IPS-20b (cell line): ENCODE results near the gene NFIA.

Source experiments
- H3K27ac ChIP-seq: one replicate; pipeline ENCODE4 v1.5.1; 2013; ENCODE audit warnings: low read length
- H3K27me3 ChIP-seq: 2 replicates; pipeline ENCODE4 v1.6.1; 2013; ENCODE audit warnings: mild to moderate bottlenecking, low read length, inconsistent platforms; ENCODE audit not compliant: insufficient read depth
- H3K36me3 ChIP-seq: 2 replicates; pipeline ENCODE4 v1.6.1; 2013; ENCODE audit warnings: low read depth, mild to moderate bottlenecking, inconsistent platforms, low read length, moderate library complexity; ENCODE audit not compliant: insufficient read depth
- H3K4me1 ChIP-seq: 2 replicates; pipeline ENCODE4 v1.6.1; 2013; ENCODE audit warnings: mild to moderate bottlenecking, control low read depth, inconsistent platforms, low read length, moderate library complexity; ENCODE audit not compliant: insufficient read depth
- H3K4me3 ChIP-seq: 2 replicates; pipeline ENCODE4 v1.5.1; 2013; ENCODE audit warnings: mild to moderate bottlenecking, low read length, inconsistent platforms
- H3K9ac ChIP-seq: 2 replicates; pipeline ENCODE4 v1.6.1; 2013; ENCODE audit warnings: low read depth, mild to moderate bottlenecking, inconsistent platforms, low read length, moderate library complexity
- H3K9me3 ChIP-seq: 2 replicates; pipeline ENCODE4 v1.6.1; 2013; ENCODE audit warnings: mild to moderate bottlenecking, low read depth, low read length, inconsistent platforms; ENCODE audit not compliant: insufficient read depth

Gene NFIA

DNA sequence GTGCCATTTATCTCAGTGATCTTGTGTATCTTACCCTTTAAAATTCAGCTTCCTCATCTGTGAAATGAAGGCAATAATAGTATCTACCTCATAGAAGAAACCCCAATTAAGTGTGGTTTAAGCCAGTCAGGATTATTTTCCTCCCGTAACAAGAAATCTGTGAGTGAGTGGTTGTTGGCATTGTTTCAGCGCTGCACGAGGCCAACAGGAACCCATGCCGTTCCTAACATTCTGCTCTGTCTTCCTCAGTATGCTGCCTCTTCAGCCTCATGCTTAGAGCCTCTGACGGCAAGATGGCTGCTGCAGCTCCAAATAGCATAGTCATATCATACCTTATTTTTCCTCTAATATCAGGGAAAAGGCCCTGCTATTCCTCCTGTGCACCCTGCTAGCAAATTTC lies 352.9 kb downstream of the NFIA start:
- H3K9me3 ChIP-seq: no peaks in the 10 kb centered on the region
- no peaks in the 10 kb centered on the region for H3K27me3 ChIP-seq
- no peak overlapping the region for H3K27ac ChIP-seq
- H3K4me1 ChIP-seq: peaks cover 5% of the 10 kb centered on the region; the same call in 1 of the 2 replicates
- no peak overlapping the region for H3K9ac ChIP-seq
- H3K36me3 ChIP-seq: no peaks in the 10 kb centered on the region
- H3K4me3 ChIP-seq: no peak overlapping the region

DNA sequence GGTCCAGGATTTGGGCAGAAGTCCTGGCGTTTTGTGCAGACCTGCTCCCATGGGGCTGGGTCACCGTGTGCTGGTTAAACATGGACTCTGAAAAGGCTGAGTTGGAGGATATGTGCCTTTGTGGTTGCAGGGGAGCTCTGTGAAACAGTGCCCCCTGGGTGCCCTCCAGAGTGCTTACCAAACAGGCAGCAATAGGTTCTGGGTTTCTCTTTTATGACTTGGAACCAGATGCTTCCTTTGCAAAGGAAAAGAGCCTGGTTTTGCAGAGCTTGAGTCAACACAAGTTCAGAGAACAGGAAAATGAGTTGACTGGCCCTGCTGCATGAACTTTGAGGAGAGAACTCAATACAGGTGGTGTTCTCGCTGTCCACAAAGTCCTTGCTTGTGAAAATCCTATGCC lies 353.7 kb downstream of the NFIA start:
- H3K4me3 ChIP-seq: no peak overlapping the region
- H3K27ac ChIP-seq: no peak overlapping the region
- peaks cover 5% of the 10 kb centered on the region; the same call in 1 of the 2 replicates for H3K4me1 ChIP-seq
- H3K36me3 ChIP-seq: no peaks in the 10 kb centered on the region
- H3K9ac ChIP-seq: no peak overlapping the region
- H3K27me3 ChIP-seq: no peaks in the 10 kb centered on the region
- H3K9me3 ChIP-seq: no peaks in the 10 kb centered on the region

DNA sequence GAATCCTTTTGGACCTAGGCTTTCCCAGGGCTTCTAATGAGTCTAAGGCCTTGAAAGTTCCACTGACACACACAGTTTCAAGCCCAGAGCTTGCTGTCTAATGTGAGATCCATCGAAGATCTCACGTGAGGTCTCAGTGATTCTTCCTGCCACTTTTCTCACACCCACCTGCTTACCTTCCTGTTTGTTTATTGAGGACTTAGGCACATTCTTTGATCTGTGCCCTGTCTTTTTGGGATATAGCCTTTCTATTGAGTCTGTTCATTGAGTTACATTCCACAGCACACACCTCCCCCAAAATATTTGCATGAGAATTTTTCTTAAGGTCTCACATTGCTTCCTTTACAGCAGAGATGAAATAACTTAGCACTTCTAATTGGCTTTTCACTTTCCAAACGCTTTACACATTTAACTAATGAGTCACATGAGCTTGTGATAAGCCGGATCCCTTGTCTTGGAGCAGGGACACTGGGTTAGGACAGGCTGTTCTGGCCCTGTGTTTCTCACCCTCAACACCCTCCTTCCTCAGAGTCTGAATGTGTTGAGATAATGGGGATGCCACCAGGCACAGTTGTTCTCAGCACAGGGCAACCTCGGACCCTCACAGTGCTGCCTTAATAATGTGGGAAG lies 354.2 kb downstream of the NFIA start:
- Histone ChIP-seq H3K36me3 (no peaks in the 10 kb centered on the region), H3K4me3 (no peak overlapping the region)

DNA sequence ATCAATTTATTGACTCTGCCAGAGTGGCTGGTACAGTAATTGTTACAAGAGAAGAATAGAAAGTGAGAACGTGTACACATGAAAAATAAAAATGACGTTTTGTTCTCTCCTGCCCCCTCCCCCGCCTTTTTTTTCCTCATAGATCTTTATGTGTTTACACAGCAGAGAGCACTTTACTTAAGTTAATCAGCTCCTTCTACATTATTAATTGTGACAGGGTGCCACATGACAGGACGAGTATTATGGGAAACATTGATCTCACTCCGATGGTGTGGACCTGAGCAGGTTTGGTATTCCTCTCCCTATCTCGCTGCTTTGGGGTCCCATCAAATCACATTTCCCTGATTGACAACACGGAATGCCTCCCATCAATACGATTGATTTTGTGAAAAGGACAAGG lies 356.9 kb downstream of the NFIA start:
- Histone ChIP-seq H3K36me3 (no peaks in the 10 kb centered on the region), H3K27ac (no peak overlapping the region), H3K4me1 (peaks cover 5% of the 10 kb centered on the region; the same call in 1 of the 2 replicates), H3K4me3 (no peak overlapping the region), H3K9ac (no peak overlapping the region), H3K9me3 (no peaks in the 10 kb centered on the region), H3K27me3 (no peaks in the 10 kb centered on the region)

More for the DNA sequence above, 354.2 kb downstream of the NFIA start:
- Histone ChIP-seq H3K27me3 (no peaks in the 10 kb centered on the region), H3K9me3 (no peaks in the 10 kb centered on the region), H3K4me1 (peaks cover 5% of the 10 kb centered on the region; the same call in 1 of the 2 replicates), H3K9ac (no peak overlapping the region), H3K27ac (no peak overlapping the region)

DNA sequence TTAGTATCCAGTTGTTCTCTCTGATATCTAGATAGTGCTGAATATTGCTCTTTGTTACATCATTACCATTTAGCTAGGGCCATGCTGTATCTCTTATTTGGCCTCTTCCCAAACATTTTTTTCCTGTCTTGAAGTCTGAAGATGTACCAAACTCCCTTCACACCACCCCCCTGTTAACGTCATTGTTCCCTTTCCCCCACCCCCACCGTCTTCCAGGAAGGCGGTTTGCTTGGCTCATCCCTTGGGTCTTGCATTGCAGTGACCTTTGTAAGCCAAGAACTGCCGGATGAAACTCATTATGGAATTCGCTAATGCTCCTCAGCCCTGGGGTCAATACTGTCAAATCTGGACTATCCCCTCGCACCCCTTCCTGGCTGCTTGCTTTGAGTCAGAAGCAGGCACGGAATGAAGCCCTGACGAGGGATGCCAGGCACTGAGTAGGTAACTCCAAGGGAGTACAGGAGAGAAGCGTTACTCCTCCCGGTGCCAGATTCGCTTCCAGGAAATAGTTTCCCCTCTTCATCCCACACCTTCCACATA lies 359.4 kb downstream of the NFIA start:
- Histone ChIP-seq H3K27me3 (no peaks in the 10 kb centered on the region), H3K9ac (no peak overlapping the region), H3K4me1 (no peaks in the 10 kb centered on the region), H3K27ac (no peak overlapping the region), H3K4me3 (no peak overlapping the region), H3K36me3 (no peaks in the 10 kb centered on the region), H3K9me3 (no peaks in the 10 kb centered on the region)

DNA sequence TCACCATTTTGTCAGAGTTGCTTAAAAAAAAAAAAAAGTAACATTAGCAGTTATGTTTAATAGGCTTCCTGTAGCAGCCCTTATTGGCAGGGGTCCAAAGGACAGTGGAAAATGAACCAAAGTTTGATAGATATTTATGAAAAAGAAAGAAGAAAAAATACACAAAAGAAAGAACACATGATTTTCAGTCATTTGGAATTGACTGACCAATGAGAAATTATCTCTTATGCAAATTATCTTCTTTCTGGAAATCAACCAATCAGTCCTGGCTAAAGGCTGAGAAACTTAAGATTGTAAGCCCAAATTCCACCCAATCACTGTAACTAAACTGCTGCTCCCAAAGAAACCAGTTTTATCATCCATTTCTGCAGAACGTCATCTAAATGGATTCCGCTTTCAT lies 360.2 kb downstream of the NFIA start:
- Histone ChIP-seq H3K4me3 (no peak overlapping the region), H3K9ac (no peak overlapping the region), H3K27me3 (no peaks in the 10 kb centered on the region), H3K4me1 (no peaks in the 10 kb centered on the region), H3K36me3 (no peaks in the 10 kb centered on the region), H3K27ac (no peak overlapping the region), H3K9me3 (no peaks in the 10 kb centered on the region)

DNA sequence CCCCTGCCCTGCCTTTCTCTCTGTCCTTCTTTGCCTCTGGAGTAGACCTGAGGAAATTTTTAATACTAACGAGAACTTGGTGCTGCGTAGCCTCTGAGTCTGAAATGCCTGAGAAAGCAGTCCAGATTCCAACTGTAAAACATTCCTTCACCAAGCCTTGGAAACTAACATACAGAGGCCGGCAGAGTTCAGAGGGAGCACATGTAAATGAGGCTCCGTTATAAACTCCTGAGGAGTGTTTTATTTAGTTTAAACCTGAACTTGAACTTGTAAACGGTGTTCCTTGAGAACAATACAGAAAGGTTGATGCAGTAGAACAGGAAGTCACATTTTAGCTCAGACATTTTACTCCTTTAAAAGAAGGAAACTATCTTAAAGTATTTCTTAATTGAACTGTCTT lies 361.9 kb downstream of the NFIA start:
- Histone ChIP-seq H3K9me3 (no peaks in the 10 kb centered on the region), H3K9ac (no peak overlapping the region), H3K4me3 (no peak overlapping the region), H3K27ac (no peak overlapping the region), H3K4me1 (no peaks in the 10 kb centered on the region), H3K27me3 (no peaks in the 10 kb centered on the region), H3K36me3 (no peaks in the 10 kb centered on the region)

DNA sequence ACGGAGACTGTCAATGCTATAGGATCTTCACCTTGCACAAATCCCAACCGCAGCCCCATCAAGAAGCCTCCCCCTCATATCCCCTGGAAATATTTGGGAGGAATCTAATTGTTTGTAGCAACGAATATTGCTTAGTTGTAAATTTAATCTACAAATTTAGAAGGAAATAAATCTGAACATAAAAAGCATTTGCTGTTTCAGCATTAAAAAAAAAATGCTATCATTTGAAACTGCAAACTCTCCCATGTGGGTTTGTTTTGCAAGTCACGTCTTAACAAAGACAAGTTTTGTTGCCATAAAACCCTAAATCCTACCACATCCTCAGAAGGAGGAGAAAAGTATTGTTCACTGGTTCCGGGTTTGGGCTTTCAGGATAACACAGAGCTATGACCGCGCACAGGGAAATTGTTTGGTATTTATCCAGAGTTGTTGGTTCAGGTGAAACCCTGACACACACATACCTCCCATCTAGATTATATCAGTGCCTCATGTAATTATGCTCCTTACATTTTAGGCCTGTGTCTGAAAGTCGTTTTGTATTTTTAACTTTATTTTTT lies 363.0 kb downstream of the NFIA start:
- Histone ChIP-seq H3K9ac (no peak overlapping the region), H3K9me3 (no peaks in the 10 kb centered on the region), H3K27me3 (no peaks in the 10 kb centered on the region), H3K4me1 (no peaks in the 10 kb centered on the region), H3K4me3 (no peak overlapping the region), H3K36me3 (no peaks in the 10 kb centered on the region), H3K27ac (no peak overlapping the region)

DNA sequence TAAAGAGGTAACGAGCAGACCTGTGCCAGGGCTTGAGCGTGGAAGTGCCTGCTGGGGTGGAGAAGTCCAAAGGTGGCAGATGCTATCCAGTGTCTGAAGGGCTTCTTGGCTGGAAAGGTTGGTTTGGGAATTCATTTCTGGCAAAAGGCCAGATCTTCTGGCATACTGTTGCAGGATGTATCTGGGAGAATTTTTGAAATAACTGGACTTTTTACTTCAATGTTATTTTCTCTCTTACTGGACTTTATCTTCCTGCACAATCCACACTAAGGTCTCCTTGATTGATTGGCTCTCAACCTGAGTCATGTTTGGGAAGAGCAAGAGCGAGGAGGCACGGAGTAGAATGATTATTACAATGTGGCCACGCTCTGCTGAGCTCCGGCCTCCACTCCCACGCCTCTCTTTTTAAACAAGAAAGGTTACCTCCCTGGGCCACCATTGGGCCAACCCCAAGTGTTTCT lies 364.2 kb downstream of the NFIA start:
- Histone ChIP-seq H3K9me3 (no peaks in the 10 kb centered on the region), H3K27me3 (no peaks in the 10 kb centered on the region), H3K4me3 (no peak overlapping the region), H3K4me1 (no peaks in the 10 kb centered on the region; the same call in 1 of the 2 replicates), H3K27ac (no peak overlapping the region), H3K9ac (no peak overlapping the region), H3K36me3 (no peaks in the 10 kb centered on the region)

DNA sequence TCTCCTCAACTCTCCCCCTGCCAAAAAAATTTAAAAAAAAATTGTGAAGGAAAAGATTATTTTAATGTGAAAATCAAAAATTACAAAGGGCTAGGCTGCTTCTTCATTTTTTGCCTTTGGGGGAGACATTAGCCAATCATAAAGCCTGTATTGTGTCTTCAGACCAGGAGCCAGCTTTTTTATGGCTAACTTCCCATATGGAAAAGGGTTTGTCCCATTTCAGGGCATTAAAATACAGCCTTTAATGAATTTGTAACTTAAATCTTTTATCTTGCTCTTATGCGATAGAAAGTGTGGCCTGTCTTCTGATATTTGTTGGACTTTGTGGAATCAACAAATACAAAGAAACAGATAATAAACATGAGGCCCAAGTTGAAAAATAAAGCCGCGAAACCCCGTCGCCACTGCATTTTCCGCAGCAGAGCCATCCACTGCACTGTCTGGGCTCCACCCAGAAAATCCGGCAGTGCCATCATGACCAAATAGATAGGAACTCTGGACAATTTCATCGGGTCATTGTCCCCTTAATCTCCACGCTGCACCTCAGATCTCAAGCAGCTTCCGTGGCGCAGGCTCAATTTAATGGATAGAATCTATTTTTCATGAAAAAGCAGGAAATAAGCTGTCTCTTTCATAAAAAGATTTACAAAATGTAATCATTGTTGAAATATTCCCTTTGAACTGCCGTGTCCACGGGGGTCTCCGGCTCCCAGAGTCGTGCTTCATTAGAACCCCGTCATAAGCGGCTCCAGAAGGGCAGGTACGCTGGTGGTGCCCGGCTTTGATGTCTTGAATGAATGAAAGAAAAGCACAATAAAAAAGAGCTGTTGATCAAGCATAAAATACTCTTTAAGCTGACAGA lies 365.0 kb downstream of the NFIA start:
- H3K4me1 ChIP-seq: peaks cover 2% of the 10 kb centered on the region
- H3K27ac ChIP-seq: no peak overlapping the region
- no peak overlapping the region for H3K4me3 ChIP-seq
- H3K27me3 ChIP-seq: no peaks in the 10 kb centered on the region
- H3K36me3 ChIP-seq: no peaks in the 10 kb centered on the region
- no peak overlapping the region for H3K9ac ChIP-seq
- H3K9me3 ChIP-seq: no peaks in the 10 kb centered on the region

DNA sequence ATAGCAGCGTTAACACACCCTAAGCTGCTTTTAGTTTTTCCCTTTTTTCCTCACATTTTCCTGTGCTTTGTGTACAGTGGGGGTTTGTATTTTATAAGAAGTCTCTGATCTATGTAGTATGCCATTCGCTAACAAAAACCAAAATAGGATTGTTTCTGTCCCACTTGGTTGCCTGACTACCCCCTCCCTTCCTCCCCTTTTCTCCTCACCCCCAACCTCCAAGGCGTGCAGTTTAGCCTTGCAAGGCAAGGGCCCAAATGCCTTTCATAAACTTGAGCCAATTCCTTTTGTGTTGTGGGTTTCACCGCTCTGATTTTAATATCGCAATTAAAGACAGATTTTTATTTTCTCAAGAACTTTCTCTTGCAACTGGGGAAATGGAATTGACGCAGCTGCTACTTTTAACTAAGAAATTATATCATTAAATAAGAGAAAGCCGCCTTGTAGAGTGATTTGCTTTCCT lies 365.6 kb downstream of the NFIA start:
- no peaks in the 10 kb centered on the region for H3K9me3 ChIP-seq
- no peaks in the 10 kb centered on the region for H3K27me3 ChIP-seq
- no peak overlapping the region for H3K9ac ChIP-seq
- peaks cover 9% of the 10 kb centered on the region for H3K4me1 ChIP-seq
- H3K36me3 ChIP-seq: no peaks in the 10 kb centered on the region
- no peak overlapping the region for H3K4me3 ChIP-seq
- no peak overlapping the region for H3K27ac ChIP-seq
